PFSK-1 (cell line): ENCODE measurements around the gene GGTA1.

Experiments
- FOXP2 ChIP-seq: optimal IDR thresholded peaks from 2 replicates; pipeline ENCODE3; 2011; ENCODE audit warnings: borderline replicate concordance, control low read depth, inconsistent platforms; ENCODE audit not compliant: insufficient read depth; ENCODE audit errors: extremely low read length, extremely low read depth
- POLR2AphosphoS5 ChIP-seq: IDR thresholded peaks from 2 replicates; pipeline ENCODE4 v1.6.1; 2012; ENCODE audit warnings: low read depth, mild to moderate bottlenecking, control low read depth, low read length, moderate library complexity
- REST ChIP-seq, 2 experiments: IDR thresholded peaks; 2 replicates each; pipeline versions ENCODE4 v1.6.1 to v1.8.0; 2011 to 2012; ENCODE audit warnings: low read depth in 2 of 2, low read length in 2 of 2, control low read depth in 1 of 2, inconsistent platforms in 1 of 2, mild to moderate bottlenecking in 1 of 2, moderate library complexity in 1 of 2; ENCODE audit not compliant: insufficient read depth in 1 of 2
- SIN3A ChIP-seq: IDR thresholded peaks from 2 replicates; pipeline ENCODE4 v1.6.1; 2012; ENCODE audit warnings: mild to moderate bottlenecking, low read length, moderate library complexity, borderline replicate concordance; ENCODE audit not compliant: insufficient read depth
- TAF1 ChIP-seq: IDR thresholded peaks from 2 replicates; pipeline ENCODE4 v1.6.1; 2012; ENCODE audit warnings: low read length, control low read depth, borderline replicate concordance; ENCODE audit not compliant: insufficient read depth

GGTA1 gene

GRCh38 chr9:121451586-121451985, 48.1 kb downstream of the GGTA1 start:
- no peak for TF ChIP-seq SIN3A
- TF ChIP-seq REST (IDR thresholded peaks at IDR 0.05; ENCODE audit: insufficient read depth in 1 of 2, low read depth in 2 of 2, low read length in 2 of 2): no peak
- no peak for TF ChIP-seq TAF1
- TF ChIP-seq POLR2AphosphoS5: no peak
- TF ChIP-seq FOXP2: no peak

GRCh38 chr9:121450241-121450640, 49.4 kb downstream of the GGTA1 start:
- no peak for TF ChIP-seq TAF1
- TF ChIP-seq FOXP2: no peak
- no peak for TF ChIP-seq POLR2AphosphoS5
- no peak for TF ChIP-seq REST (IDR thresholded peaks at IDR 0.05; ENCODE audit: insufficient read depth in 1 of 2, low read depth in 2 of 2, low read length in 2 of 2)
- no peak for TF ChIP-seq SIN3A

GRCh38 chr9:121449786-121450185, 49.9 kb downstream of the GGTA1 start:
- TF ChIP-seq SIN3A (no peak), FOXP2 (no peak), POLR2AphosphoS5 (no peak), REST (IDR thresholded peaks at IDR 0.05; ENCODE audit: insufficient read depth in 1 of 2, low read depth in 2 of 2, low read length in 2 of 2) (no peak), TAF1 (no peak)

- TF ChIP-seq SIN3A (no peak), REST (IDR thresholded peaks at IDR 0.05; ENCODE audit: insufficient read depth in 1 of 2, low read depth in 2 of 2, low read length in 2 of 2) (no peak), POLR2AphosphoS5 (no peak), TAF1 (no peak), FOXP2 (no peak)
Measured at GRCh38 chr9:121447321-121447834, 52.3 kb downstream of the GGTA1 start.

- TF ChIP-seq FOXP2: no peak
- TF ChIP-seq SIN3A: no peak
- TF ChIP-seq REST (IDR thresholded peaks at IDR 0.05; ENCODE audit: insufficient read depth in 1 of 2, low read depth in 2 of 2, low read length in 2 of 2): no peak
- no peak for TF ChIP-seq POLR2AphosphoS5
- no peak for TF ChIP-seq TAF1
Measured at GRCh38 chr9:121445986-121446385, 53.7 kb downstream of the GGTA1 start.
